PC-3 (cell line): Measurements from ENCODE around the gene LRRC42. TPM values are rescaled to one million over a fixed set of nuclear protein-coding genes. Genes with fewer than 3 reads are reported as not detected.

Experiments used
- ATAC-seq: fragments of 200-7000 bp; cut with Tn5 transposase; 2 replicates; pipeline ENCODE4 v1.9.1; 2020; ENCODE audit warnings: mild to moderate bottlenecking, moderate library complexity
- BruUV-seq: library from RNA; stranded (reverse); fragments of 400-500 nt; replicated peaks from 2 replicates; lab custom pipeline; 2021; lab: Mats Ljungman, UMichigan
- CTCF ChIA-PET: fragments of 300-600 bp; sonication (Branson Sonifier 250); formaldehyde crosslinking; loops from one replicate; lab custom pipeline; 2022; ENCODE audit warnings: antibody characterized with exemption; lab: Charles Lee
- POLR2A ChIA-PET: fragments of 300-600 bp; sonication (Branson Sonifier 250); formaldehyde crosslinking; loops from one replicate; lab custom pipeline; 2022; ENCODE audit warnings: antibody characterized with exemption; ENCODE audit not compliant: unreplicated experiment; lab: Charles Lee
- DNase-seq: peaks from one replicate; pipeline ENCODE4 v3.0.0-alpha.2; 2015
- H2AFZ ChIP-seq: fragments of 300-600 bp; sonication (generic); 2 replicates; pipeline ENCODE4 v1.6.0; 2016; ENCODE audit warnings: antibody characterized with exemption, low read length
- H3F3A ChIP-seq: fragments of 300-600 bp; sonication (generic); one replicate; pipeline ENCODE4 v1.6.0; 2017; ENCODE audit warnings: antibody characterized with exemption, low read length, control low read depth, mild to moderate bottlenecking; ENCODE audit not compliant: unreplicated experiment
- H3K27ac ChIP-seq: fragments of 300-600 bp; sonication (generic); 2 replicates; pipeline ENCODE4 v1.5.1; 2016; ENCODE audit warnings: mild to moderate bottlenecking, low read length
- H3K27me3 ChIP-seq: fragments of 300-600 bp; sonication (generic); 2 replicates; pipeline ENCODE4 v1.6.1; 2016; ENCODE audit warnings: low read length, mixed read lengths
- H3K36me3 ChIP-seq: fragments of 300-600 bp; sonication (generic); 2 replicates; pipeline ENCODE4 v1.6.1; 2016; ENCODE audit warnings: low read depth, mixed run types, low read length, mixed read lengths
- H3K4me1 ChIP-seq: fragments of 300-600 bp; sonication (generic); 2 replicates; pipeline ENCODE4 v1.5.1; 2016; ENCODE audit warnings: low read length; ENCODE audit not compliant: insufficient read depth
- H3K4me2 ChIP-seq: fragments of 300-600 bp; sonication (generic); 2 replicates; pipeline ENCODE4 v1.6.0; 2016; ENCODE audit warnings: low read length
- H3K4me3 ChIP-seq: fragments of 300-600 bp; sonication (generic); 2 replicates; pipeline ENCODE4 v1.5.1; 2016; ENCODE audit warnings: mild to moderate bottlenecking, low read length, mixed read lengths
- H3K79me2 ChIP-seq: fragments of 300-600 bp; sonication (generic); 2 replicates; pipeline ENCODE4 v1.6.1; 2017; ENCODE audit warnings: low read length, mixed read lengths
- H3K9ac ChIP-seq: fragments of 300-600 bp; sonication (generic); 2 replicates; pipeline ENCODE4 v1.6.0; 2016; ENCODE audit warnings: mild to moderate bottlenecking, low read length
- H3K9me2 ChIP-seq: fragments of 300-600 bp; sonication (generic); replicated peaks from 2 replicates; pipeline ENCODE4 v1.6.1; 2016; ENCODE audit warnings: mixed run types, low read length, mixed read lengths
- H3K9me3 ChIP-seq: fragments of 300-600 bp; sonication (generic); 2 replicates; pipeline ENCODE4 v1.6.1; 2016; ENCODE audit warnings: low read length, mixed read lengths
- H4K20me1 ChIP-seq: fragments of 300-600 bp; sonication (generic); 2 replicates; pipeline ENCODE4 v1.6.1; 2016; ENCODE audit warnings: low read length, mixed read lengths
- CTCF ChIP-seq: fragments of 300-600 bp; sonication (generic); conservative IDR thresholded peaks from 2 replicates; pipeline ENCODE4 v1.5.1; 2017; ENCODE audit warnings: antibody characterized with exemption, low read depth, mild to moderate bottlenecking, low read length
- EZH2 ChIP-seq: fragments of 300-600 bp; sonication (generic); IDR thresholded peaks from one replicate; pipeline ENCODE4 v1.6.1; 2017; ENCODE audit warnings: antibody characterized with exemption, mild to moderate bottlenecking, low read length; ENCODE audit not compliant: unreplicated experiment
- EZH2phosphoT487 ChIP-seq: fragments of 300-600 bp; sonication (generic); IDR thresholded peaks from 2 replicates; pipeline ENCODE4 v1.6.1; 2018; ENCODE audit warnings: mild to moderate bottlenecking, antibody characterized with exemption, low read length, borderline replicate concordance
- intact Hi-C: fragments of 100-400 bp; cut with micrococcal nuclease; formaldehyde crosslinking; loops from 2 replicates; pipeline ENCODE4 v1.9.0; 2023
- total RNA-seq: library from RNA; depleted of rRNA; stranded (reverse); fragments of >200 nt; gene quantifications from 2 replicates; pipeline ENCODE4 v1.2.3, GENCODE V29; 2014

The LRRC42 gene
- total RNA-seq, 1 experiment from 2014 or later = 27.3 TPM

- Histone ChIP-seq H3K9me3 (no peaks in the 10 kb centered on the region), H3K9me2 (no peaks in the 10 kb centered on the region), H3K36me3 (no peaks in the 10 kb centered on the region), H4K20me1 (no peaks in the 10 kb centered on the region), H3K4me3 (no peak overlapping the region), H3F3A (peaks cover 12% of the 10 kb centered on the region), H3K27me3 (no peaks in the 10 kb centered on the region), H3K9ac (no peak overlapping the region), H3K4me2 (peak overlapping the region; percentile 45), H2AFZ (no peak overlapping the region), H3K4me1 (peaks cover 69% of the 10 kb centered on the region), H3K79me2 (peaks cover 43% of the 10 kb centered on the region), H3K27ac (peak overlapping the region; percentile 63)
- peak; percentile 5; the same call in 1 of the 2 replicates for ATAC-seq
- TF ChIP-seq CTCF (no peak), EZH2phosphoT487 (no peak), EZH2 (no peak)
- DNase-seq = peak; percentile 93
- CTCF ChIA-PET = no interaction called here
- intact Hi-C loops = no loop called here
- POLR2A ChIA-PET = interaction anchor here (0.5 kb wide), 1 partner anchor 707 kb away, joined by 4 read pairs; no protein-coding TSS in a partner anchor
- BruUV-seq = no TSS peak
Observed at GRCh38 chr1:53942127-53942957, 3.8 kb upstream of the LRRC42 start.

GRCh38 chr1:53943090-53943489 lies 3.1 kb upstream of the LRRC42 start:
- H3K9me3 ChIP-seq = no peaks in the 10 kb centered on the region
- peak overlapping the region; percentile 45 for H3K4me2 ChIP-seq
- no peaks in the 10 kb centered on the region for H3K9me2 ChIP-seq
- ChIA-PET POLR2A (no interaction called here), CTCF (no interaction called here)
- H2AFZ ChIP-seq = no peak overlapping the region
- BruUV-seq = no TSS peak
- intact Hi-C loops = no loop called here
- H4K20me1 ChIP-seq = no peaks in the 10 kb centered on the region
- H3K27ac ChIP-seq = peak overlapping the region; percentile 63
- TF ChIP-seq EZH2 (no peak), EZH2phosphoT487 (no peak), CTCF (no peak)
- no peak for DNase-seq
- no peak for ATAC-seq
- H3F3A ChIP-seq = peaks cover 12% of the 10 kb centered on the region
- no peak overlapping the region for H3K9ac ChIP-seq
- H3K79me2 ChIP-seq = peaks cover 51% of the 10 kb centered on the region
- H3K36me3 ChIP-seq = no peaks in the 10 kb centered on the region
- peaks cover 67% of the 10 kb centered on the region for H3K4me1 ChIP-seq
- 0 out of 2 replicates have a peak overlapping the region, but pooled peaks have one; percentile 17 for H3K4me3 ChIP-seq
- H3K27me3 ChIP-seq = no peaks in the 10 kb centered on the region
